ENCODE measurements around the gene TMEM248. TPM values are rescaled to one million over a fixed set of nuclear protein-coding genes. Genes with fewer than 3 reads are reported as not detected.
"Not testable (repeated sequence)": the region's sequence is repeated elsewhere in the genome, so short reads cannot be mapped to it uniquely, and the experiment has no call there.

Gene TMEM248
- total and polyA plus RNA-seq, 2 donors from 2014 or later: 38.2 to 113 TPM

DNA sequence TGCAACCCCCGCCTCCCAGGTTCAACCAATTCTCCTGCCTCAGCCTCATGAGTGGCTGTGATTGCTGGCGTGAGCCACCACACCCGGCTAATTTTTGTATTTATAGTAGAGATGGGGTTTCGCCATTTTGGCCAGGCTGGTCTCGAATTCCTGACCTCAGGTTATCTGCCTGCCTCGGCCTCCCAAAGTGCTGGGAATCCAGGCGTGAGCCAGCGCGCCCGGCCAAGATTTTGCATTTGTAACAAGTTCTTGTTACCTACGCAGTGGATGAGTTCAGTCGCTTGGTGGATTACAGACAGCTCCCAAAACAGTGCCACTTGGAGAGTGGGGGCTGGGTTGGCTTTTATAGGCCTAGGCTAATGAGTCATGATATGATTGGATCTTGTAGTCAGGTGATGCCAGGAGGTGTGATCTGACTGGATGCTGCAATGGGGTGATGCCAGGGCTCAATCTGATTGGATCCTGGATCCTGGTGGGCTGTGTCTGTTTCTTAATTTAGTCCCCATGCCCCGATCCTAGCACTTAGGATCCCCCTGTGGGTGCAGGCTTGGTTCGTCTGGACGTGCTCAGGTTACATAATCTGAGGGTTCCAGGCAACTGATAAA lies 54.1 kb downstream of the TMEM248 start:
- intact Hi-C loops (cut with DNase I): no loop called here
- Histone ChIP-seq H3K4me3 (ENCODE audit: low read length in 3 of 3) (no peak overlapping the region), H3K9ac (ENCODE audit: low read length in 3 of 3) (no peak overlapping the region), H3K27ac (ENCODE audit: low read depth in 2 of 2, low read length in 2 of 2) (no peak overlapping the region), H3K27me3 (ENCODE audit: control insufficient read depth, insufficient read depth, low read length) (no peaks in the 10 kb centered on the region), H3K9me3 (ENCODE audit: control insufficient read depth in 2 of 3, insufficient read depth in 1 of 3, low read length in 3 of 3) (no peaks in the 10 kb centered on the region), H3K4me1 (ENCODE audit: control insufficient read depth in 2 of 3, insufficient read depth in 2 of 3, low read depth in 1 of 3, low read length in 3 of 3) (no peaks in the 10 kb centered on the region), H3K36me3 (ENCODE audit: control insufficient read depth in 2 of 3, insufficient read depth in 3 of 3, low read length in 3 of 3) (no peaks in the 10 kb centered on the region)
- TF ChIP-seq, protein P1, sequence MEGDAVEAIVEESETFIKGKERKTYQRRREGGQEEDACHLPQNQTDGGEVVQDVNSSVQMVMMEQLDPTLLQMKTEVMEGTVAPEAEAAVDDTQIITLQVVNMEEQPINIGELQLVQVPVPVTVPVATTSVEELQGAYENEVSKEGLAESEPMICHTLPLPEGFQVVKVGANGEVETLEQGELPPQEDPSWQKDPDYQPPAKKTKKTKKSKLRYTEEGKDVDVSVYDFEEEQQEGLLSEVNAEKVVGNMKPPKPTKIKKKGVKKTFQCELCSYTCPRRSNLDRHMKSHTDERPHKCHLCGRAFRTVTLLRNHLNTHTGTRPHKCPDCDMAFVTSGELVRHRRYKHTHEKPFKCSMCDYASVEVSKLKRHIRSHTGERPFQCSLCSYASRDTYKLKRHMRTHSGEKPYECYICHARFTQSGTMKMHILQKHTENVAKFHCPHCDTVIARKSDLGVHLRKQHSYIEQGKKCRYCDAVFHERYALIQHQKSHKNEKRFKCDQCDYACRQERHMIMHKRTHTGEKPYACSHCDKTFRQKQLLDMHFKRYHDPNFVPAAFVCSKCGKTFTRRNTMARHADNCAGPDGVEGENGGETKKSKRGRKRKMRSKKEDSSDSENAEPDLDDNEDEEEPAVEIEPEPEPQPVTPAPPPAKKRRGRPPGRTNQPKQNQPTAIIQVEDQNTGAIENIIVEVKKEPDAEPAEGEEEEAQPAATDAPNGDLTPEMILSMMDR (IDR thresholded peaks at IDR 0.05; ENCODE audit: borderline replicate concordance, extremely low read depth, insufficient read depth): no peak
- FAIRE-seq: no peak
- DNase-seq: peak in 1 of 5 donors; percentile 17

DNA sequence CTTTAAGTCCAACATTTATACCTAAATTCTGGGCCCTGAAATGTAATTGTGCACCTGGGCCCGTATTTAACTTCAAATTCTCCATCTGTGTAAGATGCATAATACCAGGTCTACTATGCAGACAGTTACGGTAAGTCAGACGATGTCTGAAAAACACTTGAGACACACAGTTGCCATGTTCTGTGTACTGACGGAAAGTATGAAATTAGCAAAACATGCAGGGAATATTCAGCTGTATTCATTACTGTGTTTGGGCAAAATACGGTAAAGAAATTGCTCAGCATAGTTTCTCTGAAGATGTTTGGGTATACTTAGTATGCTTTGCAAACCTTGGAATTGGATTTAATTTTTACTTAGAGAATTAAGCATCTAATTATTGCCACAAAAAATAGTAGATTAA lies 57.3 kb downstream of the TMEM248 start:
- DNase-seq; H3K4me1 ChIP-seq (ENCODE audit: control insufficient read depth in 2 of 3, insufficient read depth in 2 of 3, low read depth in 1 of 3, low read length in 3 of 3); H3K27me3 ChIP-seq (ENCODE audit: control insufficient read depth, insufficient read depth, low read length); intact Hi-C loops (cut with DNase I); FAIRE-seq; H3K36me3 ChIP-seq (ENCODE audit: control insufficient read depth in 2 of 3, insufficient read depth in 3 of 3, low read length in 3 of 3); H3K9ac ChIP-seq (ENCODE audit: low read length in 3 of 3); H3K9me3 ChIP-seq (ENCODE audit: control insufficient read depth in 2 of 3, insufficient read depth in 1 of 3, low read length in 3 of 3); H3K27ac ChIP-seq (ENCODE audit: low read depth in 2 of 2, low read length in 2 of 2); H3K4me3 ChIP-seq (ENCODE audit: low read length in 3 of 3): not testable (repeated sequence)

DNA sequence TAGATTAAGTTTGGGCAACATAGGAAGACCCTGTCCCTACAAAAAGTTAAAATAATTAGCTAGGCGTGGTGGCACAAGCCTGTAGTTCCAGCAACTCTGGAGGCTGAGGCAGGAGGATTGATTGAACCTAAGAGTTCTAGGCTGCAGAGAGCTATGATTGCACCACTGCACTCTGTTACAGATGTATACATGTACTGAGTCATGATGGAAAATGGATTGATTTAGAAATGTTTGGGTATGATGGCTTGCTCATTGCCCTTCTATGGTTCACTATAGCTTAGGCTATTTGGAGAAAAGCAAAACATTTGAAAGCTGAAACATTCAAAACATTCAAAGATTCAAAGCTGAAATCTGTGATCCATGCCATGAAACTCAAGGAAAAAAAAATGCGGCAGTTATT lies 58.0 kb downstream of the TMEM248 start:
- H3K27me3 ChIP-seq (ENCODE audit: control insufficient read depth, insufficient read depth, low read length); DNase-seq; H3K27ac ChIP-seq (ENCODE audit: low read depth in 2 of 2, low read length in 2 of 2); H3K36me3 ChIP-seq (ENCODE audit: control insufficient read depth in 2 of 3, insufficient read depth in 3 of 3, low read length in 3 of 3); H3K9me3 ChIP-seq (ENCODE audit: control insufficient read depth in 2 of 3, insufficient read depth in 1 of 3, low read length in 3 of 3); FAIRE-seq; intact Hi-C loops (cut with DNase I); H3K4me3 ChIP-seq (ENCODE audit: low read length in 3 of 3); H3K4me1 ChIP-seq (ENCODE audit: control insufficient read depth in 2 of 3, insufficient read depth in 2 of 3, low read depth in 1 of 3, low read length in 3 of 3); H3K9ac ChIP-seq (ENCODE audit: low read length in 3 of 3): not testable (repeated sequence)

DNA sequence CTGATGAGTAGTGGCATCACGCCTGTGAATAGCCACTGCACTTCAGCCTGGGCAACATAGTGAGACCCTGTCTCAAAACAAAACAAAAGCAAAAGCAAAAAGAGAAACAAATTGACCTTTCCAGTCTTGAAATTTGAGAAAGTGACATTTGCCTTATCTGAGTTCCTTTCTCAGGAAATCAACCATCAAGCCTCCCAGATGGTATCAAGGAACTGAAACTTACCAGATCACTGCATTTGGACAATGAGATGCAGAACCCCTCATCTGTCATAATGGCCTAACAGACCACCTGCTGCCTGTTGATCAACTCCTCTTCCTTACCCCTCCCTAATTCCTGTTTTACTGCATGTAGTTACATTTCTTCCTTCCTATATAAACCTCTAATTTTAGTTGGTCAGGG lies 59.3 kb downstream of the TMEM248 start:
- H3K9me3 ChIP-seq (ENCODE audit: control insufficient read depth in 2 of 3, insufficient read depth in 1 of 3, low read length in 3 of 3); H3K27me3 ChIP-seq (ENCODE audit: control insufficient read depth, insufficient read depth, low read length); FAIRE-seq; intact Hi-C loops (cut with DNase I); H3K36me3 ChIP-seq (ENCODE audit: control insufficient read depth in 2 of 3, insufficient read depth in 3 of 3, low read length in 3 of 3); H3K27ac ChIP-seq (ENCODE audit: low read depth in 2 of 2, low read length in 2 of 2); DNase-seq; H3K4me1 ChIP-seq (ENCODE audit: control insufficient read depth in 2 of 3, insufficient read depth in 2 of 3, low read depth in 1 of 3, low read length in 3 of 3); H3K9ac ChIP-seq (ENCODE audit: low read length in 3 of 3); H3K4me3 ChIP-seq (ENCODE audit: low read length in 3 of 3): not testable (repeated sequence)

DNA sequence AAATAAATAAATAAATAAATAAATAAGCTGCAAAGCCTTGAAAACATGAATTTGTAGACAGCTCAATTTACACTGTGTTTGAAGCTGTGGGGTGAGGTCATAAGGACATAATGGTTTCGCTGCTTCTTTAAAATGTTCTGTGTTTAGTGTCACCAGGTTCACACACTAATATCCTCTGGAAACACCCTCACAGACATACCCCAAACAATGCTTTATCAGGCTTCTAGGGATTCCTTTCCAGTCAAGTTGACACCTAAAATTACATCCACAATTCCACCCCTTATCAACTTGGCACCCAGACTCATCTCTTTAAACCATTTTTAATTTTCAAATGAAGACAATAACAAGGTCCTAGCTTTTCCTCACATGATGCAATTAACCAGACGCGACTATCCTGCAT lies 68.5 kb downstream of the TMEM248 start:
- not testable (repeated sequence) for H3K9ac ChIP-seq (ENCODE audit: low read length in 3 of 3); FAIRE-seq

DNA sequence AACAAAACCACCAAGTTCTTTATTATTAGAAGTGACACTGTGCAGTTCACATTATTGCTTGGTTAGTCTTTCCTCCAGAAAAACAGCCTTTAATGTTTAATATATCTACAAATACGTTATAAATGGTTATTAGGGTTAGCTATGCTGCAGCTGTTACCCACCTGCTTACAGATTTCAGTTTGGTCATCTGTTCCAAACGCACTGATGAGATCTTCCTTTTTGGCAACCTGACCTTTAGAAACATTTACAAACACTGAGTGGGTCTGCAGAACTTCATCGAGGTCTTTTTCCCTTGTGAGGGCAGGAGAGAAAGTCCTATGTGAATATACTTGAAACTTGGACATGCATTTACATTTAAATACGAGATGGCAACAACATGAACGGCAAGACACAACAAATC lies 73.0 kb downstream of the TMEM248 start:
- FAIRE-seq; intact Hi-C loops (cut with DNase I); H3K9me3 ChIP-seq (ENCODE audit: control insufficient read depth in 2 of 3, insufficient read depth in 1 of 3, low read length in 3 of 3); H3K27me3 ChIP-seq (ENCODE audit: control insufficient read depth, insufficient read depth, low read length); DNase-seq; H3K9ac ChIP-seq (ENCODE audit: low read length in 3 of 3); H3K4me1 ChIP-seq (ENCODE audit: control insufficient read depth in 2 of 3, insufficient read depth in 2 of 3, low read depth in 1 of 3, low read length in 3 of 3): not testable (repeated sequence)
- Histone ChIP-seq H3K27ac (ENCODE audit: low read depth in 2 of 2, low read length in 2 of 2) (peak overlapping the region in 1 of 2 donors; percentile 94), H3K36me3 (ENCODE audit: control insufficient read depth in 2 of 3, insufficient read depth in 3 of 3, low read length in 3 of 3) (peaks cover 3 to 17% (median 4%) of the 10 kb centered on the region in 3 donors), H3K4me3 (ENCODE audit: low read length in 3 of 3) (peak overlapping the region in 2 of 3 donors; percentile 67 to 80)

More for the DNA sequence above, 68.5 kb downstream of the TMEM248 start:
- peaks cover 4 to 17% (median 9%) of the 10 kb centered on the region in 3 donors for H3K36me3 ChIP-seq (ENCODE audit: control insufficient read depth in 2 of 3, insufficient read depth in 3 of 3, low read length in 3 of 3)
- DNase-seq; H3K27ac ChIP-seq (ENCODE audit: low read depth in 2 of 2, low read length in 2 of 2); H3K4me1 ChIP-seq (ENCODE audit: control insufficient read depth in 2 of 3, insufficient read depth in 2 of 3, low read depth in 1 of 3, low read length in 3 of 3); H3K9me3 ChIP-seq (ENCODE audit: control insufficient read depth in 2 of 3, insufficient read depth in 1 of 3, low read length in 3 of 3); intact Hi-C loops (cut with DNase I); H3K27me3 ChIP-seq (ENCODE audit: control insufficient read depth, insufficient read depth, low read length); H3K4me3 ChIP-seq (ENCODE audit: low read length in 3 of 3): not testable (repeated sequence)
